Measurements from ENCODE around the gene SNRNP35. TPM values are rescaled to one million over a fixed set of nuclear protein-coding genes. Genes with fewer than 3 reads are reported as not detected.

The SNRNP35 gene
- total and polyA plus RNA-seq, 9 of the 15 experiments (the other 6 are each of a cell fraction or from before 2014, with no cell fraction given) = 17.7 to 41.0 (median 25.5) TPM

- WGBS (ENCODE audit: insufficient coverage, low coverage, missing lambda C conversion rate) = 86% methylated on average over 14 of the region's 26 CpGs
- ChIA-PET CTCF (ENCODE audit: low intra/inter-chr PET ratio) (no interaction called here), POLR2A (no interaction called here)
- peak; percentile 41 for ATAC-seq
- no peaks in the 10 kb centered on the region for H3K79me2 ChIP-seq (ENCODE audit: control insufficient read depth, insufficient read depth, low read length)
- no peak overlapping the region for H3K4me3 ChIP-seq
- H3K4me2 ChIP-seq (ENCODE audit: insufficient read depth, low read length) = no peak overlapping the region
- in situ Hi-C loops (cut with MboI) (no loop called here), intact Hi-C loops (cut with micrococcal nuclease) (no loop called here)
- H3K9me3 ChIP-seq (replicated peaks; ENCODE audit: control insufficient read depth, insufficient read depth, low read depth, low read length) = no peaks in the 10 kb centered on the region; the same call in 1 of the 2 replicates
- no peaks in the 10 kb centered on the region; a peak in 1 of 5 replicates for H3K27me3 ChIP-seq (ENCODE audit: control insufficient read depth in 2 of 2, insufficient read depth in 2 of 2, low read length in 2 of 2)
- no peak overlapping the region; the same call in 2 of the 3 replicates for H3K27ac ChIP-seq (ENCODE audit: extremely low read depth, low read depth, low read length)
- peak overlapping the region in 1 of 2 experiments; percentile 30; a peak in 1 of 4 replicates for H3K9ac ChIP-seq (ENCODE audit: insufficient read depth in 1 of 2, low read depth in 2 of 2, low read length in 2 of 2)
- no peak for DNase-seq (ENCODE audit: extremely low read depth in 1 of 4, low spot score in 3 of 4)
- peaks cover 0 to 10% of the 10 kb centered on the region in 2 experiments; a peak in 3 of 5 replicates for H3K4me1 ChIP-seq (replicated peaks in 1 of 2; ENCODE audit: control insufficient read depth in 2 of 2, insufficient read depth in 2 of 2, low read length in 2 of 2)
- no peaks in the 10 kb centered on the region for H3K9me1 ChIP-seq (ENCODE audit: control insufficient read depth, insufficient read depth, low read length)
- no peak for FAIRE-seq
- no peak overlapping the region for H2AFZ ChIP-seq (ENCODE audit: low read depth, low read length)
- H4K20me1 ChIP-seq (replicated peaks; ENCODE audit: control insufficient read depth, insufficient read depth, low read length) = no peaks in the 10 kb centered on the region; the same call in 1 of the 2 replicates
- no TSS peak for BruUV-seq (replicated peaks)
- peaks cover 51% of the 10 kb centered on the region for H3K36me3 ChIP-seq (ENCODE audit: control insufficient read depth, insufficient read depth, low read length)
- TF ChIP-seq DNMT1 (IDR thresholded peaks at IDR 0.05) (no peak), CTCF (IDR thresholded peaks at IDR 0.05 in 2 of 3, conservative IDR thresholded peaks at IDR 0.05 in 1 of 3; ENCODE audit: insufficient read depth in 2 of 3, low read depth in 1 of 3, low read length in 3 of 3) (no peak), ZNF143 (CRISPR knock-in tag; IDR thresholded peaks at IDR 0.05) (no peak), NBN (IDR thresholded peaks at IDR 0.05; ENCODE audit: low read depth) (no peak), MYC (IDR thresholded peaks at IDR 0.05; ENCODE audit: low read depth, low read length) (no peak), MYC (CRISPR knock-in tag; IDR thresholded peaks at IDR 0.05; ENCODE audit: borderline replicate concordance, low read depth) (no peak), ZC3H4 (CRISPR knock-in tag; IDR thresholded peaks at IDR 0.05; ENCODE audit: borderline replicate concordance) (no peak), ETV5 (CRISPR knock-in tag; IDR thresholded peaks at IDR 0.05; ENCODE audit: low read depth) (no peak), TAF9B (IDR thresholded peaks at IDR 0.05; ENCODE audit: partially characterized antibody) (no peak), ZBTB26 (CRISPR knock-in tag; IDR thresholded peaks at IDR 0.05) (no peak), XRCC4 (IDR thresholded peaks at IDR 0.05; ENCODE audit: extremely low read depth, insufficient read depth, insufficient read length) (no peak), POU5F1 (IDR thresholded peaks at IDR 0.05; ENCODE audit: borderline replicate concordance, low read depth, low read length, partially characterized antibody) (no peak), RNF2 (IDR thresholded peaks at IDR 0.05) (no peak), ZNF584 (CRISPR knock-in tag; IDR thresholded peaks at IDR 0.05; ENCODE audit: low read depth) (no peak), ARNT (IDR thresholded peaks at IDR 0.05) (no peak), HDAC2 (IDR thresholded peaks at IDR 0.05) (no peak), ZNF668 (CRISPR knock-in tag; IDR thresholded peaks at IDR 0.05) (no peak), TSC22D4 (tag; IDR thresholded peaks at IDR 0.05) (peak; percentile 79; the same call in 1 of the 2 replicates), ILF3 (IDR thresholded peaks at IDR 0.05; ENCODE audit: borderline replicate concordance) (no peak), GTF2F1 (IDR thresholded peaks at IDR 0.05; ENCODE audit: low read depth, low read length) (no peak), ZNF212 (CRISPR knock-in tag; IDR thresholded peaks at IDR 0.05) (no peak), DPF2 (IDR thresholded peaks at IDR 0.05) (no peak)
Observed at GRCh38 chr12:123512838-123513665, 55.1 kb downstream of the SNRNP35 start.

Measured in K562 (cell line).